GM20000 (cell line): Measurements from ENCODE around the gene ATP2A3.
A peak's percentile ranks its signal among the peaks of the same experiment; 100 is the strongest.
"Not testable (repeated sequence)": the region's sequence is repeated elsewhere in the genome, so short reads cannot be mapped to it uniquely, and the experiment has no call there.

Experiments
- DNase-seq: peaks from one replicate; pipeline ENCODE4 v3.0.0; 2012; ENCODE audit warnings: low spot score
- TF ChIP-seq, protein P1 (sequence below): IDR thresholded peaks from 2 replicates; pipeline ENCODE4 v1.5.1; 2012; ENCODE audit warnings: mild to moderate bottlenecking, control low read depth; ENCODE audit errors: extremely low read depth, missing control alignments

Gene ATP2A3

DNA sequence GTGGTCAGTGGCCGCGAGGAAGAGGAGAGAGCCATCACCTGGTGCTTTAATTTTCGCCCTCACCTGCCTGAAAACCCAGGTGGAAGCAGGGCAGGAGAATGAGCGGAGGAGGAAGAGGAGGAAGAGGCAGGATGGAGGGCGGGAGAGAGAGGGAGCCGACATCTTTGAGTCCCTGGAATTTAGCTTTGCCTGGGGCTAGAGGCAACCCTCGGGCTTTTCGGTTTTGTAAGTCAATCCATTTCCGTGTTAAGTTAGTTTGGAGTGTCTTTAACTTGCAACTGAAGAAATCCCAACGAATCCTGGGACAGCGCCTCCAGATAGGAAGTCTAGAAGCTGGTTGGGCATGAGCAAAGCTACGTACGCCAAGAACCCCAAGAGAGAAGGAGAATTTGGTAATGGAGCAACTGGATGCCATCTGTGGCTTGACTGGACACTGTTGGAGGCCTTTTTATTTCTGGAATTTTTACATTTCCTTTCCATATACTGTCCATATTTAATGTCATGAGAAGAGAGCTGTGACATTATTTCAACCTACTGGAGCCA is 36.9 kb upstream of the ATP2A3 start:
- no peak for DNase-seq
- TF ChIP-seq, protein P1, sequence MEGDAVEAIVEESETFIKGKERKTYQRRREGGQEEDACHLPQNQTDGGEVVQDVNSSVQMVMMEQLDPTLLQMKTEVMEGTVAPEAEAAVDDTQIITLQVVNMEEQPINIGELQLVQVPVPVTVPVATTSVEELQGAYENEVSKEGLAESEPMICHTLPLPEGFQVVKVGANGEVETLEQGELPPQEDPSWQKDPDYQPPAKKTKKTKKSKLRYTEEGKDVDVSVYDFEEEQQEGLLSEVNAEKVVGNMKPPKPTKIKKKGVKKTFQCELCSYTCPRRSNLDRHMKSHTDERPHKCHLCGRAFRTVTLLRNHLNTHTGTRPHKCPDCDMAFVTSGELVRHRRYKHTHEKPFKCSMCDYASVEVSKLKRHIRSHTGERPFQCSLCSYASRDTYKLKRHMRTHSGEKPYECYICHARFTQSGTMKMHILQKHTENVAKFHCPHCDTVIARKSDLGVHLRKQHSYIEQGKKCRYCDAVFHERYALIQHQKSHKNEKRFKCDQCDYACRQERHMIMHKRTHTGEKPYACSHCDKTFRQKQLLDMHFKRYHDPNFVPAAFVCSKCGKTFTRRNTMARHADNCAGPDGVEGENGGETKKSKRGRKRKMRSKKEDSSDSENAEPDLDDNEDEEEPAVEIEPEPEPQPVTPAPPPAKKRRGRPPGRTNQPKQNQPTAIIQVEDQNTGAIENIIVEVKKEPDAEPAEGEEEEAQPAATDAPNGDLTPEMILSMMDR, result no peak

DNA sequence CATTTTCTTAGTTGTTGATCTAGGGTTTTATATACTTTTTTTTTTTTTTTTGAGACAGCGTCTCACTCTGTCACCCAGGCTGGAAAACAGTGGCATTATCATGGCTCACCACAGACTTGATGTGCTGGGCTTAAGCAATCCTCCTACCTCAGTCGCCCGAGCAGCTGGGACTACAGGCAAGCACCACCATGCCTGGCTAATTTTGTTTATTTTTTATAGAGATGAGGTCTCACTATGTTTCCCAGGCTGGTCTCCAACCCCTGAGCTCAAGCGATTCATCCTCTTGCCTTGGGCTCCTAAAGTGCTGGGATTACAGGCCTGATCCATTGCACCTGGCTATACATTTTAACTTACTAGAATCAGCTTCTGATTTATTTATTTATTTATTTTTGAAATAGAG is 34.2 kb upstream of the ATP2A3 start:
- TF ChIP-seq, protein P1, result no peak
- DNase-seq, result no peak

DNA sequence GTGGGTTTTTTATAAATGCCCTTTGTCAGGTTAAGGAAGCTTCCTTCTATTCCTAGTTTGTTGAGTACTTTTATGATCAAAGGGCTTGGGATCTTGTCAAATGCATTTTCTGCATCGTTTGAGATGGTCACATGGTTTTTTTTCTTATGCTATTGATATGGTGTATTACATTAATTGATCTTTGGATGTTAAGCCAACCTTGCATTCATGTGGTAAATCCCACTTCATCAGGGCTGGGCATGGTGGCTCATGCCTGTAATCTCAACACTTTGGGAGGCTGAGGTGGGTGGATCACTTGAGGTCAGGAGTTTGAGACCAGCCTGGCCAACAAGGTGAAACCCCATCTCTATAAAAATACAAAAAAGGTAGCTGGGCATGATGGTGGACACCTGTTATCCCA is 30.8 kb upstream of the ATP2A3 start:
- DNase-seq, result no peak
- TF ChIP-seq, protein P1, result no peak

DNA sequence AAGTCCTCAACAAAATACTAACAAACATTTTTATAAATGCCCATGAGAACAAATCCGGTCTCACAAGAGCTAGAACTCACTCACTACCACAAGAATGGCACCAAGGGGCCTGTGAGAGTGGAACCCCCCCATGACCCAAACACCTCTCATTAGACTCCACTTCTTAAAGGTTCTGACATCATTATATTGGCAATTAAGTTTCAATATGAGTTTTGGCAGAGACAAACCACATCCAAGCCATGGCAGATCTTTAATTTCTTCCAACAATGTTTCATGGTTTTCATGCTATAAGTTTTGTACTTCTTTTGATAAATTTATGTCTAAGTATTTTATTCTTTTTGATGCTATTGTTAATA is 30.0 kb upstream of the ATP2A3 start:
- DNase-seq, result no peak
- TF ChIP-seq, protein P1, result no peak

DNA sequence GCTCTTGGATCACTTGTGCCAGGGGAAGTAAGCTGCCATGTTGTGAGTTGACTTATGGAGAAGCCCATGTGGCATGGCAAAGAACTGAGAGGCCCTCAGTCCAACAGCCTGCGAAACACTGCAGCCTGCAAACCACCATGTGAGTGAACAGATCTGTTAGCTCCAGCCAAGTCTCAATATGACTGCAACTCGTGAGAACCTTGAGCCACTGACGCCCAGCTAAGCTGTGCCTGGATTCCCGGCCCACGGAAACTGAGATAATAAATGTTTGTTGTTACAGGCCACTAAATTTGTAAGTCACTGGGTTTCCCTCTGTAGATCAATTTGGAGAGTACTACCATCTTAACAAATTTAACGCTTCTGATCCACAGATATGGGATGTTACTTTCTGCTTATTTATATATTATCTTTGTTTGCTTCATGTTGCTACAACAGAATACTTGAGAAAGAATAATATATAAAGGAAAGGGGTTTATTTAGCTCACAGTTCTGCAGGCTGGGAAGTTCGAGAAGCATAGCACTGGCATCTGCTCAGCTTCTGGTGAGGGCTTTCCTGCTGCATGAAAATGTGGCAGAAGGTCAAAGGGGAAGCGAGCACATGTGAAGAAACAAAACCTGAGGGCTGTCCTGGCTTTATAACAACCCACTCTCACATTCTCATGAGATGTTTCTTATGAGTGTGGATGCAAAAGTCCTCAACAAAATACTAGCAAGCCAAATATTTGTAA is 29.4 kb upstream of the ATP2A3 start:
- DNase-seq, result peak; percentile 78
- TF ChIP-seq, protein P1, result no peak

DNA sequence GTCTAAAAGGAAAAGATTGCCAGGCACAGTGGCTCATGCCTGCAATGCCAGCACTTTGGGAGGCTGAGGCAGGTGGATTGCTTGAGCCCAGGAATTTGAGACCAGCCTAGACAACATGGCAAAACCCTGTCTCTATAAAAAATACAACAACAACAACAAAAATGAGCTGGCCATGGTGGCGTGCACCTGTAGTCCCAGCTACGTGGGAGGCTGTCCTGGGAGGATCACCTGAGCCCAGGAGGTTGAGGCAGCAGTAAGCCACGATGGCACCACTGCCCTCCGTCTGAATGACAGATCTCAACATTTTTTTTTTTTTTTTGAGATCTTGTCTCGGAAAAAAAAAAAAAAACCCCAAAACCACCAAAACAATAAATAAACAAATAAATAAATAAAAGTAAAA is 28.1 kb upstream of the ATP2A3 start:
- DNase-seq, result no peak
- TF ChIP-seq, protein P1, result no peak

DNA sequence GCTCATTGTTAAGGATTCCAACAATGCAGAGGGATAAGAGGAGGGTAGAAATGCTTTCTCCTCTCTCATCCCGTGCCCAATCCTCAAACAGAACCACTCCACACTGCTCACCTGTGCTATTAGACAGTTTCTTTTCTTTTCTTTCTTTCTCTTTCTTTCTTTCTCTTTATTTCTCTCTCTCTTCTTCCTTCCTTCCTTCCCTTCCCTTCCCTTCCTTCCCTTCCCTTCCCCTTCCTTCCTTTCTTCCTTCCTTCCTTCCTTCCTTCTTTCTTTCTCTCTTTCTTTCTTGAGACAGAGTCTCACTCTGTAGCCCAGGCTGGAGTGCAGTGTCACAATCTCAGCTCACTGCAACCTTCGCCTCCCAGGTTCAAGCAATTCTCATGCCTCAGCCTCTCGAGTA is 27.5 kb upstream of the ATP2A3 start:
- DNase-seq, result not testable (repeated sequence)
